ENCODE results near the gene SLC25A26. TPM values are rescaled to one million over a fixed set of nuclear protein-coding genes. Genes with fewer than 3 reads are reported as not detected.

SLC25A26 gene
- total RNA-seq, 1 experiment from 2014 or later = 13.2 TPM

DNA sequence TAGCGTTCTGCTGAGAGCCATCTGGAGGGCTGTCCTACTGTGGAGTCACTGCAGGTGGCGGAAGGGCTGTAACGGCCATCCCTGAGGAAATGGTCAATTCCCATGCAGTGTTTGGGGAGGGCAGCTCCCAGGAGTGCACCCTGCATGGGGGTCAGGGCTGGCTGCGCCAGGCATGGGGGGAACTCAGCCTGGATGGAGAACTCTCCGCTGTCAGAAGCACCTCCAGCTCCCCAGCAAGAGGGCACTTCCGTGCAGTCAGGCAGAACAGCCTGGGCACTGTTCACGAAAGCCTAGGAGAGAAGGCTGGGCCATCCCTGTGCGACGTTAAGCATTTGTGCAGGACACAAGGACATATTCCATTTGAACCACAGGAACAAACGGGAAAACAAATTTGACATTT is 174.8 kb downstream of the SLC25A26 start:
- TF ChIP-seq POLR2AphosphoS5 (IDR thresholded peaks at IDR 0.05; ENCODE audit: low read depth, low read length) (no peak), TCF7L2 (IDR thresholded peaks at IDR 0.05; ENCODE audit: low read depth, low read length) (no peak), SIN3A (IDR thresholded peaks at IDR 0.05; ENCODE audit: borderline replicate concordance, insufficient read depth, low read depth, low read length) (no peak)
- TF ChIP-seq, protein P1, sequence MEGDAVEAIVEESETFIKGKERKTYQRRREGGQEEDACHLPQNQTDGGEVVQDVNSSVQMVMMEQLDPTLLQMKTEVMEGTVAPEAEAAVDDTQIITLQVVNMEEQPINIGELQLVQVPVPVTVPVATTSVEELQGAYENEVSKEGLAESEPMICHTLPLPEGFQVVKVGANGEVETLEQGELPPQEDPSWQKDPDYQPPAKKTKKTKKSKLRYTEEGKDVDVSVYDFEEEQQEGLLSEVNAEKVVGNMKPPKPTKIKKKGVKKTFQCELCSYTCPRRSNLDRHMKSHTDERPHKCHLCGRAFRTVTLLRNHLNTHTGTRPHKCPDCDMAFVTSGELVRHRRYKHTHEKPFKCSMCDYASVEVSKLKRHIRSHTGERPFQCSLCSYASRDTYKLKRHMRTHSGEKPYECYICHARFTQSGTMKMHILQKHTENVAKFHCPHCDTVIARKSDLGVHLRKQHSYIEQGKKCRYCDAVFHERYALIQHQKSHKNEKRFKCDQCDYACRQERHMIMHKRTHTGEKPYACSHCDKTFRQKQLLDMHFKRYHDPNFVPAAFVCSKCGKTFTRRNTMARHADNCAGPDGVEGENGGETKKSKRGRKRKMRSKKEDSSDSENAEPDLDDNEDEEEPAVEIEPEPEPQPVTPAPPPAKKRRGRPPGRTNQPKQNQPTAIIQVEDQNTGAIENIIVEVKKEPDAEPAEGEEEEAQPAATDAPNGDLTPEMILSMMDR (IDR thresholded peaks at IDR 0.05) = no peak
- TF ChIP-seq, protein P2, sequence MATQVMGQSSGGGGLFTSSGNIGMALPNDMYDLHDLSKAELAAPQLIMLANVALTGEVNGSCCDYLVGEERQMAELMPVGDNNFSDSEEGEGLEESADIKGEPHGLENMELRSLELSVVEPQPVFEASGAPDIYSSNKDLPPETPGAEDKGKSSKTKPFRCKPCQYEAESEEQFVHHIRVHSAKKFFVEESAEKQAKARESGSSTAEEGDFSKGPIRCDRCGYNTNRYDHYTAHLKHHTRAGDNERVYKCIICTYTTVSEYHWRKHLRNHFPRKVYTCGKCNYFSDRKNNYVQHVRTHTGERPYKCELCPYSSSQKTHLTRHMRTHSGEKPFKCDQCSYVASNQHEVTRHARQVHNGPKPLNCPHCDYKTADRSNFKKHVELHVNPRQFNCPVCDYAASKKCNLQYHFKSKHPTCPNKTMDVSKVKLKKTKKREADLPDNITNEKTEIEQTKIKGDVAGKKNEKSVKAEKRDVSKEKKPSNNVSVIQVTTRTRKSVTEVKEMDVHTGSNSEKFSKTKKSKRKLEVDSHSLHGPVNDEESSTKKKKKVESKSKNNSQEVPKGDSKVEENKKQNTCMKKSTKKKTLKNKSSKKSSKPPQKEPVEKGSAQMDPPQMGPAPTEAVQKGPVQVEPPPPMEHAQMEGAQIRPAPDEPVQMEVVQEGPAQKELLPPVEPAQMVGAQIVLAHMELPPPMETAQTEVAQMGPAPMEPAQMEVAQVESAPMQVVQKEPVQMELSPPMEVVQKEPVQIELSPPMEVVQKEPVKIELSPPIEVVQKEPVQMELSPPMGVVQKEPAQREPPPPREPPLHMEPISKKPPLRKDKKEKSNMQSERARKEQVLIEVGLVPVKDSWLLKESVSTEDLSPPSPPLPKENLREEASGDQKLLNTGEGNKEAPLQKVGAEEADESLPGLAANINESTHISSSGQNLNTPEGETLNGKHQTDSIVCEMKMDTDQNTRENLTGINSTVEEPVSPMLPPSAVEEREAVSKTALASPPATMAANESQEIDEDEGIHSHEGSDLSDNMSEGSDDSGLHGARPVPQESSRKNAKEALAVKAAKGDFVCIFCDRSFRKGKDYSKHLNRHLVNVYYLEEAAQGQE (IDR thresholded peaks at IDR 0.05; ENCODE audit: insufficient read depth in 1 of 2, low read depth in 2 of 2, low read length in 1 of 2) = no peak
- DNase-seq (ENCODE audit: low read depth, low spot score) (no peak), ATAC-seq (no peak)
- in situ Hi-C loops (cut with HindIII; ENCODE audit: low pct_unique_long_range_greater_than_20kb, low sequenced_read_pairs) = no loop called here
- CTCF ChIA-PET = no interaction called here
- H3K4me1 ChIP-seq (ENCODE audit: control insufficient read depth, insufficient read depth, low read length) = no peaks in the 10 kb centered on the region
- POLR2A ChIA-PET = no interaction called here
- no peaks in the 10 kb centered on the region for H3K27me3 ChIP-seq (ENCODE audit: control insufficient read depth, insufficient read depth, low read length)
- no peak overlapping the region for H3K27ac ChIP-seq (ENCODE audit: low read length)
- intact Hi-C loops (cut with micrococcal nuclease; ENCODE audit: unreplicated experiment) = no loop called here
- H3K36me3 ChIP-seq (ENCODE audit: control insufficient read depth, insufficient read depth, low read length) = no peaks in the 10 kb centered on the region
- H3K4me3 ChIP-seq (ENCODE audit: low read depth in 2 of 2, low read length in 2 of 2) = no peak overlapping the region
- no peaks in the 10 kb centered on the region for H3K9me3 ChIP-seq (ENCODE audit: control insufficient read depth, insufficient read depth, low read depth, low read length)
- no TSS peak for BruUV-seq (replicated peaks)

DNA sequence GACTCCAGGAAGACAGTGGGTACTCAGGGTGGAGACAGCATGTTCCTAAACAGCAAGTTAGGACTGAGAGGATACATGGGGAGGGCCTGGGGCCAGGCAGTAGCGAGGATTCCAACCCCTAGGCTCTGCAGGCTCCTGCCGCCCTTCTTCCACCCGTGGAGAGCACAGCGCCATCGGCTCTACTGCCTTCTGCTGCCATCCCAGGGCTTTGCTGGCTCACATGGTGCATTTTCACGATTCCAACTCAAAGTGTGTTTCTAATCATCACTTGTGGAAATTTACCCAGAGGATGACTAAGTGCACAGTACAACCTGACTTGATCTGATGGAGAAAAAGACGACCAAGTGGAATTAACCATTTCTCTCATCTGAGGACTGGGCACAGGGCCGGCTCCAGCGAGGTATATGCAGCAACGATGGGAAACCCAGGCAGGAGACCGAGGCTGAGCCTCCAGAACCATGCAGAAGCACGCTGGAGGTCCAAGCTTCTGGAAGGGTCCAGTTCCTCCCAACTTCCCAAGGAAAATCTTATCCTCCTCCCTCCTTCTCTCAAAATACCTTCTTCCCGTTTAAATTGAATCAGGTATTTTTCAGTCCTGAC is 175.5 kb downstream of the SLC25A26 start:
- intact Hi-C loops (cut with micrococcal nuclease; ENCODE audit: unreplicated experiment) = no loop called here

More for the DNA sequence above, 175.5 kb downstream of the SLC25A26 start:
- no peak for DNase-seq (ENCODE audit: low read depth, low spot score)
- H3K4me1 ChIP-seq (ENCODE audit: control insufficient read depth, insufficient read depth, low read length) = no peaks in the 10 kb centered on the region
- no peaks in the 10 kb centered on the region for H3K9me3 ChIP-seq (ENCODE audit: control insufficient read depth, insufficient read depth, low read depth, low read length)
- no peaks in the 10 kb centered on the region for H3K36me3 ChIP-seq (ENCODE audit: control insufficient read depth, insufficient read depth, low read length)
- TF ChIP-seq, protein P1 (IDR thresholded peaks at IDR 0.05) = no peak
- TF ChIP-seq POLR2AphosphoS5 (IDR thresholded peaks at IDR 0.05; ENCODE audit: low read depth, low read length) (no peak), SIN3A (IDR thresholded peaks at IDR 0.05; ENCODE audit: borderline replicate concordance, insufficient read depth, low read depth, low read length) (no peak), TCF7L2 (IDR thresholded peaks at IDR 0.05; ENCODE audit: low read depth, low read length) (no peak)
- TF ChIP-seq, protein P2 (IDR thresholded peaks at IDR 0.05; ENCODE audit: insufficient read depth in 1 of 2, low read depth in 2 of 2, low read length in 1 of 2) = no peak
- H3K27me3 ChIP-seq (ENCODE audit: control insufficient read depth, insufficient read depth, low read length) = no peaks in the 10 kb centered on the region
- POLR2A ChIA-PET = no interaction called here
- H3K4me3 ChIP-seq (ENCODE audit: low read depth in 2 of 2, low read length in 2 of 2) = no peak overlapping the region
- no peak overlapping the region for H3K27ac ChIP-seq (ENCODE audit: low read length)
- ATAC-seq = no peak
- BruUV-seq (replicated peaks) = no TSS peak
- CTCF ChIA-PET = no interaction called here
- in situ Hi-C loops (cut with HindIII; ENCODE audit: low pct_unique_long_range_greater_than_20kb, low sequenced_read_pairs) = no loop called here
